ENCODE data around the gene TNKS1BP1. TPM values are rescaled to one million over a fixed set of nuclear protein-coding genes. Genes with fewer than 3 reads are reported as not detected.

Gene TNKS1BP1
- total and polyA plus RNA-seq, 9 of the 15 experiments (the other 6 are each of a cell fraction or from before 2014, with no cell fraction given), result 1.1 to 47.2 (median 10.9) TPM

GRCh38 chr11:57324886-57325734 lies at the start of gene TNKS1BP1 (continued):
- no peak for TF ChIP-seq U2AF2 (optimal IDR thresholded peaks at IDR 0.05; ENCODE audit: low read depth, low read length)
- TF ChIP-seq FOXJ3 (CRISPR knock-in tag; IDR thresholded peaks at IDR 0.05), result no peak
- peak; percentile 39 for TF ChIP-seq NEUROD1 (IDR thresholded peaks at IDR 0.05; ENCODE audit: borderline replicate concordance, low read depth, low read length, partially characterized antibody)
- TF ChIP-seq BACH1 (tag; IDR thresholded peaks at IDR 0.05), result 0 out of 2 replicates have a peak, but pooled peaks have one; percentile 64
- TF ChIP-seq SP2 (IDR thresholded peaks at IDR 0.05; ENCODE audit: extremely low read depth, low read depth, low read length, poor library complexity, severe bottlenecking), result peak; percentile 83
- TF ChIP-seq POLR2H (tag; IDR thresholded peaks at IDR 0.05; ENCODE audit: low read depth), result peak; percentile 91
- peak in 1 of 2 experiments; percentile 48; a peak in 1 of 4 replicates for TF ChIP-seq ZMIZ1 (IDR thresholded peaks at IDR 0.05; ENCODE audit: low read depth in 2 of 2, low read length in 2 of 2)
- peak; percentile 73; the same call in 1 of the 2 replicates for TF ChIP-seq HDAC2 (IDR thresholded peaks at IDR 0.05)
- TF ChIP-seq PHF20 (IDR thresholded peaks at IDR 0.05; ENCODE audit: partially characterized antibody), result peak; percentile 30
- peak; percentile 63; the same call in 1 of the 2 replicates for TF ChIP-seq ZFX (CRISPR knock-in tag; IDR thresholded peaks at IDR 0.05)
- 0 out of 2 replicates have a peak, but pooled peaks have one; percentile 43 for TF ChIP-seq SMARCA4 (IDR thresholded peaks at IDR 0.05)
- peak; percentile 81 for TF ChIP-seq THAP12 (CRISPR knock-in tag; IDR thresholded peaks at IDR 0.05)
- 0 out of 4 replicates have a peak, but pooled peaks of 1 of the 2 experiments have one; percentile 10 for TF ChIP-seq RCOR1 (IDR thresholded peaks at IDR 0.05; ENCODE audit: borderline replicate concordance in 1 of 2, low read depth in 2 of 2, low read length in 2 of 2)
- TF ChIP-seq HMGN3 (IDR thresholded peaks at IDR 0.05; ENCODE audit: borderline replicate concordance, extremely low read depth, insufficient read length, low read depth, low read length), result peak; percentile 83
- TF ChIP-seq ZNF830 (CRISPR knock-in tag; IDR thresholded peaks at IDR 0.05), result no peak
- TF ChIP-seq ILF3 (IDR thresholded peaks at IDR 0.05; ENCODE audit: borderline replicate concordance), result no peak

All from K562 (cell line).